ENCODE results near the gene OPRL1.
A peak's percentile ranks its signal among the peaks of the same experiment; 100 is the strongest.

The OPRL1 gene

GRCh38 chr20:64080013-64080812, at the start of gene OPRL1:
TSS of gene OPRL1 (plus strand) at chr20:64080082. CDS start at chr20:64092721, 12,639 bp downstream.
- H3K27me3 ChIP-seq = peaks cover 24% of the 10 kb centered on the region
- H3K9ac ChIP-seq = peak within 1 kb of the TSS; percentile 92

GRCh38 chr20:64030371-64031134, 49.3 kb upstream of the OPRL1 start:
- H3K27me3 ChIP-seq = no peaks in the 10 kb centered on the region
- H3K9ac ChIP-seq = no peak overlapping the region
- H4K20me1 ChIP-seq = peaks cover 67% of the 10 kb centered on the region; the same call in 1 of the 2 replicates
- no peak overlapping the region for H3K27ac ChIP-seq
- TF ChIP-seq Cebpa-rat (IDR thresholded peaks at IDR 0.05) = no peak
- peaks cover 97% of the 10 kb centered on the region for H3K36me3 ChIP-seq
- H3K4me1 ChIP-seq = peaks cover 9% of the 10 kb centered on the region
- H3K9me3 ChIP-seq = no peaks in the 10 kb centered on the region
- no peak overlapping the region for H3K4me2 ChIP-seq
- H3K4me3 ChIP-seq = no peak overlapping the region

More at GRCh38 chr20:64080013-64080812, at the start of gene OPRL1:
- Histone ChIP-seq H3K4me2 (peak within 1 kb of the TSS; percentile 99), H3K27ac (peak within 1 kb of the TSS; percentile 96), H3K4me1 (peaks cover 83% of the 10 kb centered on the region), H3K9me3 (no peaks in the 10 kb centered on the region), H4K20me1 (peaks cover 15% of the 10 kb centered on the region), H3K4me3 (peak within 1 kb of the TSS; percentile 86), H3K36me3 (0 out of 2 replicates have a peak, but pooled peaks cover under 1% of the 10 kb centered on the region)
- no peak for TF ChIP-seq Cebpa-rat (IDR thresholded peaks at IDR 0.05)

GRCh38 chr20:64031822-64032314, 48.0 kb upstream of the OPRL1 start:
- peaks cover 84% of the 10 kb centered on the region for H3K36me3 ChIP-seq
- peaks cover 22% of the 10 kb centered on the region for H3K4me1 ChIP-seq
- peaks cover 4% of the 10 kb centered on the region; the same call in 1 of the 2 replicates for H3K27me3 ChIP-seq
- H3K27ac ChIP-seq = no peak overlapping the region
- H4K20me1 ChIP-seq = peaks cover 77% of the 10 kb centered on the region; the same call in 1 of the 2 replicates
- H3K4me2 ChIP-seq = no peak overlapping the region
- H3K9ac ChIP-seq = no peak overlapping the region
- no peaks in the 10 kb centered on the region for H3K9me3 ChIP-seq
- no peak overlapping the region for H3K4me3 ChIP-seq
- no peak for TF ChIP-seq Cebpa-rat (IDR thresholded peaks at IDR 0.05)

- H4K20me1 ChIP-seq = peaks cover 73% of the 10 kb centered on the region; the same call in 1 of the 2 replicates
- no peak overlapping the region for H3K4me2 ChIP-seq
- H3K4me1 ChIP-seq = peaks cover 33% of the 10 kb centered on the region
These were observed 46.9 kb upstream of the OPRL1 start for GRCh38 chr20:64032706-64033624.

GRCh38 chr20:64033981-64034493, 45.8 kb upstream of the OPRL1 start:
- Histone ChIP-seq H3K27me3 (peaks cover 20% of the 10 kb centered on the region), H3K4me1 (peaks cover 44% of the 10 kb centered on the region), H3K36me3 (peaks cover 62% of the 10 kb centered on the region), H3K4me2 (no peak overlapping the region), H3K4me3 (no peak overlapping the region), H3K27ac (no peak overlapping the region), H4K20me1 (peaks cover 62% of the 10 kb centered on the region; the same call in 1 of the 2 replicates), H3K9ac (no peak overlapping the region), H3K9me3 (no peaks in the 10 kb centered on the region)
- TF ChIP-seq Cebpa-rat (IDR thresholded peaks at IDR 0.05) = no peak

More at GRCh38 chr20:64032706-64033624, 46.9 kb upstream of the OPRL1 start:
- Histone ChIP-seq H3K9me3 (no peaks in the 10 kb centered on the region), H3K36me3 (peaks cover 73% of the 10 kb centered on the region), H3K27ac (no peak overlapping the region), H3K9ac (no peak overlapping the region), H3K27me3 (peaks cover 15% of the 10 kb centered on the region), H3K4me3 (no peak overlapping the region)
- no peak for TF ChIP-seq Cebpa-rat (IDR thresholded peaks at IDR 0.05)

- H3K4me2 ChIP-seq = peak overlapping the region; percentile 99
- 0 out of 2 replicates have a peak overlapping the region, but pooled peaks have one; percentile 47 for H3K27ac ChIP-seq
These were observed 44.6 kb upstream of the OPRL1 start for GRCh38 chr20:64035066-64035932.

GRCh38 chr20:64035933-64036345, 43.9 kb upstream of the OPRL1 start, which contains the start of gene C20orf204:
TSS of gene C20orf204 (plus strand) at chr20:64036182. CDS start at chr20:64036324, 142 bp downstream.
- peak within 1 kb of the TSS; percentile 47 for H3K27ac ChIP-seq
- H3K9me3 ChIP-seq = no peaks in the 10 kb centered on the region
- H3K4me3 ChIP-seq = no peak within 1 kb of the TSS
- H3K9ac ChIP-seq = no peak within 1 kb of the TSS
- H3K4me2 ChIP-seq = peak within 1 kb of the TSS; percentile 99
- H3K36me3 ChIP-seq = peaks cover 43% of the 10 kb centered on the region
- peaks cover 38% of the 10 kb centered on the region for H3K27me3 ChIP-seq
- no peak for TF ChIP-seq Cebpa-rat (IDR thresholded peaks at IDR 0.05)
- peaks cover 63% of the 10 kb centered on the region for H3K4me1 ChIP-seq
- H4K20me1 ChIP-seq = peaks cover 51% of the 10 kb centered on the region; the same call in 1 of the 2 replicates

More at GRCh38 chr20:64035066-64035932, 44.6 kb upstream of the OPRL1 start:
- peaks cover 56% of the 10 kb centered on the region for H3K4me1 ChIP-seq
- no peak overlapping the region for H3K9ac ChIP-seq
- no peak for TF ChIP-seq Cebpa-rat (IDR thresholded peaks at IDR 0.05)
- no peaks in the 10 kb centered on the region for H3K9me3 ChIP-seq
- H3K27me3 ChIP-seq = peaks cover 32% of the 10 kb centered on the region
- H4K20me1 ChIP-seq = peaks cover 58% of the 10 kb centered on the region; the same call in 1 of the 2 replicates
- H3K36me3 ChIP-seq = peaks cover 49% of the 10 kb centered on the region
- H3K4me3 ChIP-seq = no peak overlapping the region
